ENCODE results near the gene SORCS2.

The SORCS2 gene

DNA sequence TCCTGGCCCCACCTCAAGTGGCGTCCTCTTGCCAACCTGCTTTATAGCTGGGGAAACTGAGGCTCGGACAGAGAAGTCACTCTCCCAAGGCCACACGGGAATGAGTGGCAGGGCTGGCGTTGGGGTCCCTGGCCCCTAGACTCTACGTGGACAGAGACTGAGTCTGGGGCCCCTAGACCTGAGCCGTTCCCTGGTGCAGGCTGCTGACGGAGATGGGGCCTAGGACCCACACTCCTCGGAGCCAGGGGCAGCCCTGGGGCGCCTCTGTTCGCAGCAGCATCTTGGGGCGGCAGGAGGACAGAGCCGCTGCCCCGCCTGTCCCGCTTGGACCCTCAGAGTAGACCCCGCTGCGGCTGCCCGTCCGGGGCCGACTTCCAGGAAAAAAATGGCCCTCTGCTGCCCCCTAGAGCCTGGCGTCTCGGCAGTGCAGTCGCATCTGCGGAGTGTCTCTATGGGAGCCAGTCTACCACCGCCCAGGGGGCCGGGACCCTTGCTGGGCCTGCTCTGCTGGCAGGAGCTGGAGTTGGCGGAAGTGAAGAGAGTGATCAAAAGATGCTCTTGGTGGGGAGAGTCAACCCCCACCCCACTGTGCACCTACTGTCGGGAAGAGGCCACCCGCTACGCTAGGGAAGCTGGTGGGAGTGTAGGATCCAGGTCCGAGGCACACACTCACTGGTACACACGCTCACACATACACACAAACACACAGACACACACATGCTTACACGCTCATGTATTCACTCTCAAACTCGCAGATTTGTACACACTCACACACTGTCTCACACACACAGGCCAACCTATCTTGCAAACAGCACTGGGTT is 527.2 kb downstream of the SORCS2 start:
- TF ChIP-seq, protein P1, sequence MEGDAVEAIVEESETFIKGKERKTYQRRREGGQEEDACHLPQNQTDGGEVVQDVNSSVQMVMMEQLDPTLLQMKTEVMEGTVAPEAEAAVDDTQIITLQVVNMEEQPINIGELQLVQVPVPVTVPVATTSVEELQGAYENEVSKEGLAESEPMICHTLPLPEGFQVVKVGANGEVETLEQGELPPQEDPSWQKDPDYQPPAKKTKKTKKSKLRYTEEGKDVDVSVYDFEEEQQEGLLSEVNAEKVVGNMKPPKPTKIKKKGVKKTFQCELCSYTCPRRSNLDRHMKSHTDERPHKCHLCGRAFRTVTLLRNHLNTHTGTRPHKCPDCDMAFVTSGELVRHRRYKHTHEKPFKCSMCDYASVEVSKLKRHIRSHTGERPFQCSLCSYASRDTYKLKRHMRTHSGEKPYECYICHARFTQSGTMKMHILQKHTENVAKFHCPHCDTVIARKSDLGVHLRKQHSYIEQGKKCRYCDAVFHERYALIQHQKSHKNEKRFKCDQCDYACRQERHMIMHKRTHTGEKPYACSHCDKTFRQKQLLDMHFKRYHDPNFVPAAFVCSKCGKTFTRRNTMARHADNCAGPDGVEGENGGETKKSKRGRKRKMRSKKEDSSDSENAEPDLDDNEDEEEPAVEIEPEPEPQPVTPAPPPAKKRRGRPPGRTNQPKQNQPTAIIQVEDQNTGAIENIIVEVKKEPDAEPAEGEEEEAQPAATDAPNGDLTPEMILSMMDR (IDR thresholded peaks at IDR 0.05; ENCODE audit: control extremely low read depth, extremely low read depth, low read depth, missing control alignments): peak; percentile 74
- ChIA-PET CTCF (interaction anchor here (1.0 kb wide), 3 partner anchors 14 to 523 kb away, joined by 3 read pairs; no protein-coding TSS in a partner anchor), POLR2A (no interaction called here)
- DNase-seq (ENCODE audit: extremely low spot score): peak; percentile 82

DNA sequence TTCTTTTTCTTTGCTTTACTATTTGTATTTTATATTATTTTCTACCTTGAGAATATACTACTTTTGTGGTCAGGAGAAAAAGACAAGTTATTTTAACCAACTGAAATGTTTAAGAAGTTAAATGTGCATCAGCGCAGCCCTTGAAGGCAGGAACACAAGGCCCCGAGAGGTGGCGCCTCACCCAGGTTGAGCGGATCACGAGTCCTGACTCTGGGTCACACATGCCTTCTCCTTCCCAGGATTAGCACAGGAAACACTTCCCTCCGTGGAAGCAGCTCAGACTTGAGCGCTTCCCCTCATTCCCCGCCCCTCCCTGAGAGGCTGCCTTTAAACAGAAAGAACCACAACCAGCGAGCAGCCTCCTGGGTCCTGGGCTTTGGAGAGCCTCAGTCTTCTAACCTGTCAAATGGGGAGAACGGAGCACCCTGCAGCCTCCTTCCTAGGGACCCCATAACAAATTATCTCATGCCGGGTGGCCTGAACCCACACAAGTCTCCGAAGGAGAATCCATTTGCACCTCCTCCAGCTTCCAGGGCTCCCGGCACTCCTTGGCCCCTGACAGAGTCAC is 529.7 kb downstream of the SORCS2 start:
- DNase-seq (ENCODE audit: extremely low spot score): no peak
- ChIA-PET CTCF (interaction anchor here (1.5 kb wide), 1 partner anchor 80 kb away, joined by 4 read pairs; no protein-coding TSS in a partner anchor), POLR2A (no interaction called here)

DNA sequence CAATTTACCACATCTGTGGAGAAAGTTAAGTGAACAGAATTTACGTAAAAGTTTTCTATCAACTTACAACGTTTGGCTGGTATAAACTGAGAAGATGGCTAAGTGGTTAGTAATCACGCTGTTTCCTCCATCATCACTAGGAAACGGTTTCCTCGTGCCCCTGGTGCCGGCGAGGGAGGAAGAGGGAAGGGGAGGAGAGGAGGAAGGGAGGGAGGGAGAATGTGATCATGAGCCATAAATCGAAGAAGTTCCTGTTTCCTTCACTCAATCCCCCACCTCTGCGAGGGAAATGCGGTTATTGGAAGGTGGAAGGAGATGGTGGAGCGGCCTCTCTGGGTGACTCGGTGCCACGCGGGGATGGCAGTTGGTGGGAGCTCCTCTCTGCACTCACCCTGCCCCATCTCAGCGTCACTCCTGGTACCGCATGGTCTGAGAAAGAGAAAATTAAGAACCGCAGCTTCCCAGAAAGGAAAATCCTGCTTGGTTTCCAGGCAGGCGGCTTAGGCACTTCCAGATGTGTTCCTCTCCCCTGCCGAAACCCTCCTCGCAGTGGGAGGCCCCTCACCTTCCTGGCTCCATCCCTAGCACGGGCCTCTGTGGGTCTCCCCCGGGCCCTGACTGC is 530.5 kb downstream of the SORCS2 start:
- TF ChIP-seq, protein P1 (IDR thresholded peaks at IDR 0.05; ENCODE audit: control extremely low read depth, extremely low read depth, low read depth, missing control alignments): no peak
- DNase-seq (ENCODE audit: extremely low spot score): no peak
- CTCF ChIA-PET: interaction anchor here (1.0 to 1.5 kb wide), 2 partner anchors 9 to 80 kb away, joined by 3 to 4 read pairs; no protein-coding TSS in a partner anchor
- POLR2A ChIA-PET: no interaction called here

More for the DNA sequence above, 529.7 kb downstream of the SORCS2 start:
- TF ChIP-seq, protein P1 (IDR thresholded peaks at IDR 0.05; ENCODE audit: control extremely low read depth, extremely low read depth, low read depth, missing control alignments): no peak

DNA sequence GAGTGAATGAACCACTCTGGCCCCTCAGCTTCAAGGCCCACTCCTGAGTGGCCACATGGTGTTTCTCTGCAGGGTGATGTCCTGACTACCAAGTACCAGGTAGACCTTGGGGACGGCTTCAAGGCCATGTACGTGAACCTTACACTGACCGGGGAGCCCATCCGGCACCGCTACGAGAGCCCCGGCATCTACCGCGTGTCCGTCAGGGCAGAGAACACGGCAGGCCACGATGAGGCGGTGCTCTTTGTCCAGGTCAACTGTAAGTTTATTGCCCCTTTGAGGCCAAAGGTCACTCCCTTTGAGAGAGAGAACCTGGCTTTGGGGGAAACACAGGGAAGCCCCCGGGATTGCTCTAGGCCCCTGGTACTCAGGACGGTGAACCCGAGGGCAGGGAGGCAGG is 531.3 kb downstream of the SORCS2 start:
- TF ChIP-seq, protein P1 (IDR thresholded peaks at IDR 0.05; ENCODE audit: control extremely low read depth, extremely low read depth, low read depth, missing control alignments): no peak
- ChIA-PET CTCF (interaction anchor here (1.5 kb wide), 1 partner anchor 79 kb away, joined by 4 read pairs; no protein-coding TSS in a partner anchor), POLR2A (no interaction called here)
- DNase-seq (ENCODE audit: extremely low spot score): no peak

DNA sequence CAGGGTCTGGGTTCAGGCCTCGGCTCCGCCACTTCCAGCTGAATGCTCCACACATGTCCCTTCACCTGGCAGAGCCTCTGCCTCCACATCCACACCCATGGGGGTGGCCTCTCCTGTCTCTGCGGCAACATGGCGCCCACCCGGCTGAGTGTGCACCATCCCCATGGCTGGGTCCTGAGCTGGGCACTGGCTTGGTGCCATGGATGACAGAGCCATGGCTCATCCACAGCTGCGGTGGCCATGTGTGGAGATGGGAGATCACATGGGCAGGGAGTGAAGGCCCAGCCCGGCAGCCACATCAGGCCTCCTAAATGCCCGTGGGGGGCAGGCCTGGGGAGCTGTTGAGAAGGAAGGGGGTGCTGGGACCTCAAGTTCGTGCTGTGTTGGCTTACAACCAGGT is 533.6 kb downstream of the SORCS2 start:
- ChIA-PET POLR2A (no interaction called here), CTCF (no interaction called here)
- TF ChIP-seq, protein P1 (IDR thresholded peaks at IDR 0.05; ENCODE audit: control extremely low read depth, extremely low read depth, low read depth, missing control alignments): no peak
- DNase-seq (ENCODE audit: extremely low spot score): no peak

DNA sequence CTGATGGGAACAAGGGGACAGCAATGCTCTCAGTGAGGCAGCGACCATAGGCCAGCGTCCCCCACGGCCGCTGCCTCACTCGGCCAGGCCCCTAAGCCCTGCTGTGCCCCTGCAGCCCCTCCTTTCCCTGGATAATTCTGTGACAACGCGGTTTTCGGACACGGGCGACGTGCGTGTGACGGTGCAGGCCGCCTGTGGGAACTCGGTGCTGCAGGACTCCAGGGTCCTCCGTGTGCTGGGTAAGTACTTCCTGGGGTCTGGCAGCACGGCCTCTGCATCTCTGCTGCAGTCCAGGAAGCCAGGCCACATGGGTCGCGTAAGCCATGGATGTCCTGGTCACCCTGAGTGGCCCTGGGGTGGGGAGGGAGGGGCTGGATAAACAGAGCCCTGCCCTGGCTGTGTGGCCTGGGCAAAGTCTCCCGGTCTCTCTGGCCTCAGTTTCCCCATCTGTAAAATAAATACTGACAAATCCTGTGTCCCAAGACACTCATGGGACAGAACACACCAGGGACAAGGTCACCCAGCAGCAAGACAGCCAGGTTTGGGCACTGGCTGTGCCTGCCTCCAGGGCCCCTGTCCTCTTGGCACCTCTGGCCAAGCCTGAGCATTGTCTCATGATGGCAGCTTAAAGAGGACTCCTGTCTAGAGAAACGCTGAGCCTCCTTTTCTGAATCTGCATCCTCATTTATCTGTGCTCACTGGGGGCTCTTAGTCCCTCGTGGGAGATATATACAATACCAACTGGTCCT is 534.5 kb downstream of the SORCS2 start:
- ChIA-PET CTCF (no interaction called here), POLR2A (interaction anchor here (0.6 kb wide), 1 partner anchor 538 kb away, joined by 3 read pairs; no protein-coding TSS in a partner anchor)
- no peak for DNase-seq (ENCODE audit: extremely low spot score)
- TF ChIP-seq, protein P1 (IDR thresholded peaks at IDR 0.05; ENCODE audit: control extremely low read depth, extremely low read depth, low read depth, missing control alignments): no peak

All from GM10248 (cell line).